ENCODE data around the gene ABCA3. TPM values are rescaled to one million over a fixed set of nuclear protein-coding genes. Genes with fewer than 3 reads are reported as not detected.

ABCA3 gene
- total RNA-seq, 1 experiment from 2014 or later = 3.5 TPM

DNA sequence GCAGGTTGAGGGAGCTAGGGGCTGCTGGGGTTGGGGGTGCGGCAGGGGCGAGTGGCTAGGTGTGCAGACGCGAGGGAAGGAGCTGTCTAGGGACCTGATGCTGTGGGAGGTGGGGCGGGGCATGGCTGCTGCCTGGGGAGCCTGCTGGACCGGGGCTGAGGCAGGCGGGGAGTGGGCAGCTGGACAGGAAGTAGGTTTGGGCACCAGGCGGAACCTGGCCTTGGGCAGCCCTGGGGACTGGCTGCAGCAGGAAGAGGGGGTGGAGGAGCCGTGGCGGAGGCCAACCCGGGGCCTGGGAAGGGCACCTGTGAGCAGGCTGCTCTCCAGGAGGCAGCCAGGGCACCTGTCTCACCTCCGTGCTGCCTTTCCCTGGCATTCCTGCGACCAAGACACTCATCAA, 110.2 kb downstream of the ABCA3 start:
- Mint-ChIP-seq H3K9me3 (ENCODE audit: unreplicated experiment) (no peaks in the 10 kb centered on the region), H3K4me1 (ENCODE audit: insufficient read depth, unreplicated experiment) (peaks cover 4% of the 10 kb centered on the region), H3K4me3 (ENCODE audit: unreplicated experiment) (no peak overlapping the region), H3K27me3 (ENCODE audit: insufficient read depth, unreplicated experiment) (no peaks in the 10 kb centered on the region), H3K27ac (ENCODE audit: low read depth, unreplicated experiment) (no peak overlapping the region), H3K36me3 (ENCODE audit: insufficient read depth, unreplicated experiment) (peaks cover 46% of the 10 kb centered on the region)
- POLR2A ChIA-PET = interaction anchor here (0.5 to 1.0 kb wide), 2 partner anchors 21 to 283 kb away, joined by 3 to 6 read pairs; partner anchors contain the start of gene ECI1
- intact Hi-C loops (cut with micrococcal nuclease) = no loop called here
- no TSS peak for BruUV-seq (replicated peaks)
- CTCF ChIA-PET = interaction anchor here (0.5 kb wide), 1 partner anchor 261 kb away, joined by 4 read pairs; no protein-coding TSS in a partner anchor
- no peak for DNase-seq (ENCODE audit: unreplicated experiment)
- TF ChIP-seq, protein P1, sequence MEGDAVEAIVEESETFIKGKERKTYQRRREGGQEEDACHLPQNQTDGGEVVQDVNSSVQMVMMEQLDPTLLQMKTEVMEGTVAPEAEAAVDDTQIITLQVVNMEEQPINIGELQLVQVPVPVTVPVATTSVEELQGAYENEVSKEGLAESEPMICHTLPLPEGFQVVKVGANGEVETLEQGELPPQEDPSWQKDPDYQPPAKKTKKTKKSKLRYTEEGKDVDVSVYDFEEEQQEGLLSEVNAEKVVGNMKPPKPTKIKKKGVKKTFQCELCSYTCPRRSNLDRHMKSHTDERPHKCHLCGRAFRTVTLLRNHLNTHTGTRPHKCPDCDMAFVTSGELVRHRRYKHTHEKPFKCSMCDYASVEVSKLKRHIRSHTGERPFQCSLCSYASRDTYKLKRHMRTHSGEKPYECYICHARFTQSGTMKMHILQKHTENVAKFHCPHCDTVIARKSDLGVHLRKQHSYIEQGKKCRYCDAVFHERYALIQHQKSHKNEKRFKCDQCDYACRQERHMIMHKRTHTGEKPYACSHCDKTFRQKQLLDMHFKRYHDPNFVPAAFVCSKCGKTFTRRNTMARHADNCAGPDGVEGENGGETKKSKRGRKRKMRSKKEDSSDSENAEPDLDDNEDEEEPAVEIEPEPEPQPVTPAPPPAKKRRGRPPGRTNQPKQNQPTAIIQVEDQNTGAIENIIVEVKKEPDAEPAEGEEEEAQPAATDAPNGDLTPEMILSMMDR (IDR thresholded peaks at IDR 0.05; ENCODE audit: unreplicated experiment) = no peak

DNA sequence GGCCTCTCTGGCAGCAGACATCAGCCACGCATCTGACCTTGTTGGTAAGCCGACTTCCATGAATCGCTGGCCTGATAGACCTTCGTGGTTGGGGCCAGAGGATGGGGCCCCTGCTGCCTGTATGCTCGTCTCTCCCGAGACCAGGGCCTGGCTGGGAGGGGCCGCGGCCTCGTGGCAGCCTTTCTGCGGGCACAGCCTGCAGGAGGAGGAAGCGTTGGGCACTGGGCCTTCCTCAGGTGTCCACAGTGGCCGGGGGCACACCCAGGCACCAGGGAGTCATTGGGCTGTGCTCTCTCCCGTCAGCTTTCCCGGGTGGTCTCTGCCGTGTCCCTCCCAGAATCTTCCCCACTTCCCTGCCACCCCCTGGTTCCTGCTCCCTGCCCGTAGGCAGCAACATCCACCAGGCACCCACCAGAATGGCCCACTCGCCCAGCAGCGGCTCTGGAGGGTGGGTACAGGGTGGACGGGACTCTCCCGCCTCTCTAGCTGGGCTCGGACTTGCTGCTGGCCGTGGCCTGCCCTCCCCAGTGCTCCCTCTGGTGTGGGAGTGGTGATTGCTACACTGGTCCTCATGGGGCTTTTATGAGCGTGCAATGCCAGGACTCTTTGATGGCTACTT, 110.8 kb downstream of the ABCA3 start:
- CTCF ChIA-PET = interaction anchor here (0.5 kb wide), 1 partner anchor 262 kb away, joined by 4 read pairs; no protein-coding TSS in a partner anchor

GRCh38 chr16:2229091-2229490, 111.4 kb downstream of the ABCA3 start:
- no peaks in the 10 kb centered on the region for H3K9me3 Mint-ChIP-seq (ENCODE audit: unreplicated experiment)
- ChIA-PET POLR2A (no interaction called here), CTCF (interaction anchor here (1.1 kb wide), 1 partner anchor 23 kb away, joined by 4 read pairs; the partner anchor contains the start of gene ECI1)
- DNase-seq (ENCODE audit: unreplicated experiment) = no peak
- intact Hi-C loops (cut with micrococcal nuclease) = no loop called here
- H3K27me3 Mint-ChIP-seq (ENCODE audit: insufficient read depth, unreplicated experiment) = no peaks in the 10 kb centered on the region
- no peak overlapping the region for H3K4me3 Mint-ChIP-seq (ENCODE audit: unreplicated experiment)
- H3K36me3 Mint-ChIP-seq (ENCODE audit: insufficient read depth, unreplicated experiment) = peaks cover 39% of the 10 kb centered on the region
- H3K4me1 Mint-ChIP-seq (ENCODE audit: insufficient read depth, unreplicated experiment) = peaks cover 4% of the 10 kb centered on the region
- H3K27ac Mint-ChIP-seq (ENCODE audit: low read depth, unreplicated experiment) = no peak overlapping the region
- no TSS peak for BruUV-seq (replicated peaks)
- TF ChIP-seq, protein P1 (IDR thresholded peaks at IDR 0.05; ENCODE audit: unreplicated experiment) = no peak

More for the DNA sequence above, 110.8 kb downstream of the ABCA3 start:
- POLR2A ChIA-PET = no interaction called here
- intact Hi-C loops (cut with micrococcal nuclease) = no loop called here
- no peaks in the 10 kb centered on the region for H3K27me3 Mint-ChIP-seq (ENCODE audit: insufficient read depth, unreplicated experiment)
- no peak overlapping the region for H3K4me3 Mint-ChIP-seq (ENCODE audit: unreplicated experiment)
- H3K9me3 Mint-ChIP-seq (ENCODE audit: unreplicated experiment) = no peaks in the 10 kb centered on the region
- no TSS peak for BruUV-seq (replicated peaks)
- H3K36me3 Mint-ChIP-seq (ENCODE audit: insufficient read depth, unreplicated experiment) = peaks cover 42% of the 10 kb centered on the region
- H3K27ac Mint-ChIP-seq (ENCODE audit: low read depth, unreplicated experiment) = no peak overlapping the region
- TF ChIP-seq, protein P1 (IDR thresholded peaks at IDR 0.05; ENCODE audit: unreplicated experiment) = no peak
- peaks cover 4% of the 10 kb centered on the region for H3K4me1 Mint-ChIP-seq (ENCODE audit: insufficient read depth, unreplicated experiment)
- DNase-seq (ENCODE audit: unreplicated experiment) = no peak

- H3K4me3 Mint-ChIP-seq (ENCODE audit: unreplicated experiment) = no peak overlapping the region
- CTCF ChIA-PET = interaction anchor here (1.1 kb wide), 1 partner anchor 23 kb away, joined by 4 read pairs; the partner anchor contains the start of gene ECI1
- no peak for DNase-seq (ENCODE audit: unreplicated experiment)
- intact Hi-C loops (cut with micrococcal nuclease) = no loop called here
- TF ChIP-seq, protein P1 (IDR thresholded peaks at IDR 0.05; ENCODE audit: unreplicated experiment) = no peak
- no TSS peak for BruUV-seq (replicated peaks)
- peaks cover 4% of the 10 kb centered on the region for H3K4me1 Mint-ChIP-seq (ENCODE audit: insufficient read depth, unreplicated experiment)
- POLR2A ChIA-PET = no interaction called here
- H3K36me3 Mint-ChIP-seq (ENCODE audit: insufficient read depth, unreplicated experiment) = peaks cover 31% of the 10 kb centered on the region
- H3K9me3 Mint-ChIP-seq (ENCODE audit: unreplicated experiment) = no peaks in the 10 kb centered on the region
- H3K27me3 Mint-ChIP-seq (ENCODE audit: insufficient read depth, unreplicated experiment) = no peaks in the 10 kb centered on the region
- no peak overlapping the region for H3K27ac Mint-ChIP-seq (ENCODE audit: low read depth, unreplicated experiment)
Observed at GRCh38 chr16:2228161-2228824, 112.2 kb downstream of the ABCA3 start.

All from MCF 10A (cell line).